Neutrophil (primary cell): ENCODE measurements around the gene GLRX5.
"Not testable (repeated sequence)": the region's sequence is repeated elsewhere in the genome, so short reads cannot be mapped to it uniquely, and the experiment has no call there.

ENCODE experiments used
- H3K27ac ChIP-seq: fragments of 200-600 bp; sonication (generic); 2 replicates; pipeline ENCODE4 v1.5.1; 2016; ENCODE audit warnings: mild to moderate bottlenecking, moderate library complexity
- H3K27me3 ChIP-seq: fragments of 200-600 bp; sonication (generic); 2 replicates; pipeline ENCODE4 v1.6.0; 2016; ENCODE audit warnings: mild to moderate bottlenecking
- H3K36me3 ChIP-seq: fragments of 200-600 bp; sonication (generic); 2 replicates; pipeline ENCODE4 v1.5.1; 2017
- H3K4me1 ChIP-seq, 2 experiments: fragments of 200-600 bp in 1 of 2; sonication (generic) in 1 of 2; 1 replicate in 1 of 2; 2 replicates in 1 of 2; pipeline versions ENCODE4 v1.5.1 to v1.6.1; 2013 to 2016; ENCODE audit warnings: low read depth in 1 of 2, low read length in 1 of 2, mild to moderate bottlenecking in 1 of 2, moderate library complexity in 1 of 2; ENCODE audit not compliant: control insufficient read depth in 1 of 2, insufficient read depth in 1 of 2
- H3K4me3 ChIP-seq, 2 experiments: fragments of 200-600 bp in 1 of 2; sonication (generic) in 1 of 2; 1 replicate in 1 of 2; 2 replicates in 1 of 2; pipeline ENCODE4 v1.5.1; 2013 to 2016; ENCODE audit warnings: low read depth in 1 of 2, low read length in 1 of 2, mild to moderate bottlenecking in 1 of 2, moderate library complexity in 1 of 2
- H3K9me3 ChIP-seq: fragments of 200-600 bp; sonication (generic); 2 replicates; pipeline ENCODE4 v1.5.1; 2016
- TF ChIP-seq, protein P1 (sequence below): fragments of 200-600 bp; sonication (generic); IDR thresholded peaks from 2 replicates; pipeline ENCODE4 v1.5.1; 2016; ENCODE audit warnings: antibody characterized with exemption

The GLRX5 gene

DNA sequence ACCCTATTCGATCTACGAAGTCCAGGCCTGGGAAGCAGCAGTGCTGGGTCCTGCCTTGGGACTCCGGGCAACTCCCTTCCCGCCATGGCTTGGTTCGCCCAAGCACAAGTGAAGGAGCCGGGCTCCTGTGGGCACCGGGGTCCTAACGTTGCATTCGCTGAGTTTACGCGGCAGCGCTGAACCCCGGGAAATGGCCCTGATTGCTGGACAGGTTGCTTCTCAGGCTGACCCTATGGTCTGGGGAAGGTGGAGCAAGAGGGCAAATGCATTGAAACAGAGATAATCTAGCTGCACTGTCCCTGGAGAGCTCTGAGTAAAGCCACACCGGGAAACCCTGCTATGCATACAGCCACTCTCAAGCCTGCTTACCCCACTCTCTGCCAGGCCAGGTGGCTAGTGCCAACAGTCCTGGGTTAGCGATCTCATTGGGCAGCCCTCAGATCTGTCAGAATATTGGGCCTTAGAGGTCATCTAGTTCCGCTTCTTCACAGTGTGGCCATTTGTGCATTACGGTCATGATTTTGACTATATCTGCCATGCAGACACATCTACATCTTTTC, 29.7 kb upstream of the GLRX5 start:
- Histone ChIP-seq H3K4me3 (no peak overlapping the region), H3K4me1 (peaks cover 45 to 52% of the 10 kb centered on the region in 2 experiments), H3K9me3 (no peaks in the 10 kb centered on the region), H3K27ac (no peak overlapping the region), H3K36me3 (peaks cover 10% of the 10 kb centered on the region), H3K27me3 (no peaks in the 10 kb centered on the region)
- TF ChIP-seq, protein P1, sequence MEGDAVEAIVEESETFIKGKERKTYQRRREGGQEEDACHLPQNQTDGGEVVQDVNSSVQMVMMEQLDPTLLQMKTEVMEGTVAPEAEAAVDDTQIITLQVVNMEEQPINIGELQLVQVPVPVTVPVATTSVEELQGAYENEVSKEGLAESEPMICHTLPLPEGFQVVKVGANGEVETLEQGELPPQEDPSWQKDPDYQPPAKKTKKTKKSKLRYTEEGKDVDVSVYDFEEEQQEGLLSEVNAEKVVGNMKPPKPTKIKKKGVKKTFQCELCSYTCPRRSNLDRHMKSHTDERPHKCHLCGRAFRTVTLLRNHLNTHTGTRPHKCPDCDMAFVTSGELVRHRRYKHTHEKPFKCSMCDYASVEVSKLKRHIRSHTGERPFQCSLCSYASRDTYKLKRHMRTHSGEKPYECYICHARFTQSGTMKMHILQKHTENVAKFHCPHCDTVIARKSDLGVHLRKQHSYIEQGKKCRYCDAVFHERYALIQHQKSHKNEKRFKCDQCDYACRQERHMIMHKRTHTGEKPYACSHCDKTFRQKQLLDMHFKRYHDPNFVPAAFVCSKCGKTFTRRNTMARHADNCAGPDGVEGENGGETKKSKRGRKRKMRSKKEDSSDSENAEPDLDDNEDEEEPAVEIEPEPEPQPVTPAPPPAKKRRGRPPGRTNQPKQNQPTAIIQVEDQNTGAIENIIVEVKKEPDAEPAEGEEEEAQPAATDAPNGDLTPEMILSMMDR = no peak

DNA sequence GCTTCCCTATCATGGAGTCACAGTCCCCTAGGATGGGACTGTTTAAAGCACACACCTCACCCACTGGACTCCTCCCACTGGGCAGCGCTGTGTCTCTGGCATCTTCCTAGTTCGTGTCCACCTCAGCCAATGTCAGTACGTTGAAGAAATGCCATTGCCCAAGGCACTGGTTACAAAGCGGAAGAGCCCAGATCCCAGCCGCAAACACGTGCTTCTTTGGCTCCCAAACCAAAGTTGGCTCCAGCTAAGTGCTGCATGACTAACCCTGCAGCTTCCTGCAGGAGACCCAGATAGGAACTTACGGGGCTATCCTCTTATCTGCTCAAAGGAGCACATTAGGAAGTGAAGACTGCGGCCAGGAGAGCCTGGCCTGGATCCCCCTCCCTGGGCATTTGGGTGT, 27.7 kb upstream of the GLRX5 start:
- no peaks in the 10 kb centered on the region for H3K9me3 ChIP-seq
- no peaks in the 10 kb centered on the region for H3K36me3 ChIP-seq
- peaks cover 38 to 55% of the 10 kb centered on the region in 2 experiments for H3K4me1 ChIP-seq
- peak overlapping the region in 1 of 2 experiments; percentile 3 for H3K4me3 ChIP-seq
- TF ChIP-seq, protein P1 = no peak
- H3K27ac ChIP-seq = peak overlapping the region; percentile 80
- H3K27me3 ChIP-seq = no peaks in the 10 kb centered on the region

DNA sequence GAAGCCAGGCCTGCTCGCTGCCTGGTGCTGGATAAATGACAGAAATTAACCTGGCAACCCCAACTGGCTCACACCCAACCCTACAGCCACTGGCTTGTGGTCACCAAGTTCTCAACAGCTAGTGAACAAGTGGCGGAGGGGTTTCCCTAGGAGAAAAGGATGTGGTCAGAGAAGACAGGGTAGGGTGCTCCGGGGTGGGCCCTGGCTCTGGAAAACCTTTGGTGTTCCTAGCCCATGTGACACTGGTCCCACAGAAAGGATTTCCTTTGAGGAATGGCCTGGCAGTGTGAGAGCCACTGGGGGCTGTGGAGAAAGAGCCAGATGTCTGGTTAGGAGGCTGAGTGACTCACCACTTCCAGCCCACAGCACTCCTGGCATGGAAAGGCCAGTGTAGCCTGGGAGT, 27.1 kb upstream of the GLRX5 start:
- Histone ChIP-seq H3K27ac (peak overlapping the region; percentile 80), H3K4me3 (peak overlapping the region in 1 of 2 experiments; percentile 3), H3K9me3 (no peaks in the 10 kb centered on the region), H3K36me3 (no peaks in the 10 kb centered on the region), H3K4me1 (peaks cover 32 to 50% of the 10 kb centered on the region in 2 experiments), H3K27me3 (no peaks in the 10 kb centered on the region)
- TF ChIP-seq, protein P1 = no peak

DNA sequence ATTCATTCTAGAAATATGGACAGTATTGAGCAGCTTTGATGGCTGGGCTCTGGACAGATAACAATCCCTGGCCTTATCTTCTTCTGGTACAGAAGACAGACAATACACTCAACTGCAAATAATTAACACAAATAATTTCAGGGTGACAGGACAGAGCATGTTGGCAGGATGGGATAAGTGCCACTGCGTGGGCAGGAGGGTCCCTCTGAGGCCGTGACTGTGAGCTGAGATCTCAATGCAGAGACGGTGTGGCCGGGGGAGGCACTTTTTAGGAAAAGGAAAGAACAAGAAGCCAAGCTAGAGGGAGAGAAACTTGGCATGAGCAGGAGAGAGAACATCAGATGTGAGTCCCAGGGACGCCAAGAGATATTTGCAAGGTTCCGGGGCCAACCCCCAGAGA, 26.5 kb upstream of the GLRX5 start:
- H3K9me3 ChIP-seq = no peaks in the 10 kb centered on the region
- no peak overlapping the region for H3K4me3 ChIP-seq
- peak overlapping the region; percentile 80 for H3K27ac ChIP-seq
- no peaks in the 10 kb centered on the region for H3K27me3 ChIP-seq
- H3K36me3 ChIP-seq = no peaks in the 10 kb centered on the region
- peaks cover 32 to 49% of the 10 kb centered on the region in 2 experiments for H3K4me1 ChIP-seq
- TF ChIP-seq, protein P1 = no peak

DNA sequence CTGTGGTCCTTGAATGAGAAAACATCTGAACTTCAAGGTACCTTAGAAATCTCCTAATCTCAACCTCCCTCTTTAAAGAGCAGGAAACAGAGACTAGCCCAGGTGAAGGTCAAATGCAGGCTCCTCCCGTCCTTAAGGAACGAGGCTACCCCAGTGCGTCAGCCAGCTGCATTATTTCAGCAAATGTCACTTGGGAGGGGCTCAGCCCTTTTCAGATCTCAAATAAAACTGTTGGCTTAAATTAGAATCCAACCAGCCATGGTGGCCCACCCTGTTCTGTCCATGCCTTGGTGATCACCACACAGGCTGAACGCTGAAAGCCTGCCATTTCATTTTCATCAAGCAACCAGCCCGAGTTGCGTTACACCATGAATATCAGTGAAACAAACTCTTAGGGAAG, 25.4 kb upstream of the GLRX5 start:
- TF ChIP-seq, protein P1 = no peak
- H3K4me3 ChIP-seq = no peak overlapping the region
- peaks cover 39 to 52% of the 10 kb centered on the region in 2 experiments for H3K4me1 ChIP-seq
- H3K36me3 ChIP-seq = no peaks in the 10 kb centered on the region
- H3K27me3 ChIP-seq = no peaks in the 10 kb centered on the region
- H3K9me3 ChIP-seq = no peaks in the 10 kb centered on the region
- H3K27ac ChIP-seq = no peak overlapping the region

DNA sequence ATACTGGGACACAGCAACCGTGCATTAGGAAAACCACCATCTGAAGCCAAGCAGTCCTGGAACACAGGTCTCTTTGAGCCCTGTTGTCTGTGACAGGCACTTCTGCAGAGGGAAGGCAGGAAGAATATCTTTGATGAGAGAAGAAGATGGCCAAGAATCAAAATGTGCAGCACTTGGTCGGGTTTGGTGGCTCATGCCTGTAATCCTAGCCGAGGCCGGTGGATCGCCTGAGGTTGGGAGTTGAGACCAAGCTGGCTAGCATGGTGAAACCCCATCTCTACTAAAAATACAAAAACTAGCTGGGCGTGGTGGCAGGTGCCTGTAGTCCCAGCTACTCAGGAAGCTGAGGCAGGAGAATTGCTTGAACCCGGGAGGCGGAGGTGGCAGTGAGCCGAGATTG, 24.5 kb upstream of the GLRX5 start:
- H3K27ac ChIP-seq, H3K27me3 ChIP-seq, H3K9me3 ChIP-seq, H3K4me3 ChIP-seq, H3K36me3 ChIP-seq: not testable (repeated sequence)
- H3K4me1 ChIP-seq = peaks cover 48 to 60% of the 10 kb centered on the region in 2 experiments
